ENCODE results near the gene NAA20.

NAA20 gene

GRCh38 chr20:20065361-20065760 is 48.2 kb downstream of the NAA20 start:
- Histone ChIP-seq H3K27me3 (ENCODE audit: insufficient read depth, low read length) (no peaks in the 10 kb centered on the region), H3K9ac (ENCODE audit: low read depth, low read length) (no peak overlapping the region), H3K9me3 (ENCODE audit: insufficient read depth, low read depth, low read length) (no peaks in the 10 kb centered on the region), H3K27ac (ENCODE audit: low read length) (no peak overlapping the region), H3K36me3 (ENCODE audit: insufficient read depth, low read depth, low read length) (no peaks in the 10 kb centered on the region), H3K4me3 (ENCODE audit: low read length) (no peak overlapping the region), H3K4me1 (ENCODE audit: insufficient read depth, low read length) (0 out of 2 replicates have a peak, but pooled peaks cover 3% of the 10 kb centered on the region)

GRCh38 chr20:20070871-20071726 is 53.9 kb downstream of the NAA20 start:
- Histone ChIP-seq H3K4me3 (ENCODE audit: low read length) (no peak overlapping the region), H3K27ac (ENCODE audit: low read length) (no peak overlapping the region), H3K9me3 (ENCODE audit: insufficient read depth, low read depth, low read length) (no peaks in the 10 kb centered on the region), H3K4me1 (ENCODE audit: insufficient read depth, low read length) (no peaks in the 10 kb centered on the region), H3K9ac (ENCODE audit: low read depth, low read length) (no peak overlapping the region), H3K27me3 (ENCODE audit: insufficient read depth, low read length) (no peaks in the 10 kb centered on the region), H3K36me3 (ENCODE audit: insufficient read depth, low read depth, low read length) (no peaks in the 10 kb centered on the region)

GRCh38 chr20:20073801-20074371 is 56.7 kb downstream of the NAA20 start:
- Histone ChIP-seq H3K27ac (ENCODE audit: low read length) (no peak overlapping the region), H3K27me3 (ENCODE audit: insufficient read depth, low read length) (no peaks in the 10 kb centered on the region), H3K4me3 (ENCODE audit: low read length) (no peak overlapping the region), H3K4me1 (ENCODE audit: insufficient read depth, low read length) (no peaks in the 10 kb centered on the region; the same call in 1 of the 2 replicates), H3K36me3 (ENCODE audit: insufficient read depth, low read depth, low read length) (no peaks in the 10 kb centered on the region), H3K9ac (ENCODE audit: low read depth, low read length) (no peak overlapping the region), H3K9me3 (ENCODE audit: insufficient read depth, low read depth, low read length) (no peaks in the 10 kb centered on the region)

GRCh38 chr20:20075032-20075431 is 57.9 kb downstream of the NAA20 start:
- no peak overlapping the region for H3K27ac ChIP-seq (ENCODE audit: low read length)

DNA sequence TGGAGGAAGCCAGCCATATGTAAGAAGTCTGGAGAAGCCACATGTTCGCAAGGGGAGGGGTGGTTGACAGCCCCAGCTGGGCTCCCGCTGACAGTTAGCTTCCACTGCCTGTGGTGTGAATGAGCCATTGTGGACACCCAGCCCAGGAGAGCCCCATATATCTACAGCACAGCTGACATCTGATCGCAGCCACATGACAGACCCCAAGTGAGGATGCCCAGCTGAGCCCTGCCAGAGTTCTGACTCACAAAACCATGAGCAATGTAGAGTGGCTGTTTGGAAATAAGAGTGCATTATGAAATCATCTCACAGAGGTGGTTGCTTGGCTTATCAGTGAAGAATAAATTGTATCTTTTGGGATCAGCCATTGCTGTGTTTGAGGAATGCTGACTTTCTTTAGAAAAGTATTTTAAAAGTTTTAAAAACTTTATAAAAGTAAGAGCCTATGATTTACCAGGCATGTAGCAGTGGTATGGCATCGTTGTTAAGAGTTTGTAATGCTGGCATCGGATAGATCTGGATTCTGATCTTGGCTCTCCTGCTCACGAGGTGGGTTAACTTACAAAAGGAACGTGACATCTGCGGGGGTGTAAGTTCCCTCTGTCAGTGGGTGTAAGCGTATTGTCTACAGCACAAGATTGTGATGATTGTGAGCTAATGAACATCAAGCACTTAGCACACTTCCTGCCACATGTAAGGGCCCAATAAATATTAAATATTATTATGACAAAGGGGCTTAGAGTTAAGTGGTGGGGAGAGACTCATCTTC is 59.3 kb downstream of the NAA20 start:
- no peaks in the 10 kb centered on the region for H3K9me3 ChIP-seq (ENCODE audit: insufficient read depth, low read depth, low read length)
- peaks cover 1% of the 10 kb centered on the region; the same call in 1 of the 2 replicates for H3K27me3 ChIP-seq (ENCODE audit: insufficient read depth, low read length)
- peaks cover 3% of the 10 kb centered on the region; the same call in 1 of the 2 replicates for H3K4me1 ChIP-seq (ENCODE audit: insufficient read depth, low read length)
- no peak overlapping the region for H3K4me3 ChIP-seq (ENCODE audit: low read length)
- H3K36me3 ChIP-seq (ENCODE audit: insufficient read depth, low read depth, low read length): no peaks in the 10 kb centered on the region
- no peak overlapping the region for H3K27ac ChIP-seq (ENCODE audit: low read length)
- no peak overlapping the region for H3K9ac ChIP-seq (ENCODE audit: low read depth, low read length)

More at GRCh38 chr20:20075032-20075431, 57.9 kb downstream of the NAA20 start:
- Histone ChIP-seq H3K4me3 (ENCODE audit: low read length) (no peak overlapping the region), H3K9me3 (ENCODE audit: insufficient read depth, low read depth, low read length) (no peaks in the 10 kb centered on the region), H3K27me3 (ENCODE audit: insufficient read depth, low read length) (no peaks in the 10 kb centered on the region), H3K9ac (ENCODE audit: low read depth, low read length) (no peak overlapping the region), H3K4me1 (ENCODE audit: insufficient read depth, low read length) (peaks cover 3% of the 10 kb centered on the region; the same call in 1 of the 2 replicates), H3K36me3 (ENCODE audit: insufficient read depth, low read depth, low read length) (no peaks in the 10 kb centered on the region)

- Histone ChIP-seq H3K4me3 (ENCODE audit: low read length) (no peak overlapping the region), H3K4me1 (ENCODE audit: insufficient read depth, low read length) (peaks cover 3% of the 10 kb centered on the region; the same call in 1 of the 2 replicates), H3K9ac (ENCODE audit: low read depth, low read length) (no peak overlapping the region), H3K36me3 (ENCODE audit: insufficient read depth, low read depth, low read length) (no peaks in the 10 kb centered on the region), H3K9me3 (ENCODE audit: insufficient read depth, low read depth, low read length) (no peaks in the 10 kb centered on the region), H3K27ac (ENCODE audit: low read length) (no peak overlapping the region), H3K27me3 (ENCODE audit: insufficient read depth, low read length) (peaks cover 4% of the 10 kb centered on the region; the same call in 1 of the 2 replicates)
Observed at GRCh38 chr20:20078041-20078440, 60.9 kb downstream of the NAA20 start.

DNA sequence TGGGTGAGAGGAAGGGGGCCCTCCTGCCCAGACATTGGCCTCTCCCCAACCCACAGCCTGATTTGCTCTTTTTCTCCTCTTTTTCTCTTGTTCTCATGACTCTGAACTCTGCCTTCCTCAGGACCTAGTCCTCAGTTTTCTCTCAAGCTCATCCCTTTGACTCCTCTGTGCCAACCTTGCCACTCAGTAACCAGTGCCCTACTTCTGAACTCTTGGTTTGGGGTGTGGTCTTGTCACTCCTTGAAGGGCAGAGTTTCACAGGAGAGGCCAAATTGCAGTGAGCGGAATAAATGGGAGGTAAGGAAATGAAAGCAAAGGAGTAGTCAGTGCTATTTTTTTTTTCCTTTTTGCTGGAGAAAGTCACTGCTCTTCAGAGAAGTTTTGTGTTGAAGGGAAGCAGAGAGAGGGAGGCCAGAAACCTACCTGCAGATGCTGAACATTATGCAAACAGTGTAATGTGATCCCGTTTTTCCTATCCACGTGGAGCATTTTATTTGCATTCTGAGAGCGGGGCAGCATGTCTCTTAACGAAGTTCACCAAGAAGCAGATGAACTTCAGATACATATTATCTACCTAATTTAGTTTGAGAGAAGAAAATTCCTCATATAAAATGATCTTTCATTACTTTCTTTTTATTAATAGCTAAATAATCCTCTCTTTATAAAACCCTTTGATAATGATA is 62.1 kb downstream of the NAA20 start:
- H3K9ac ChIP-seq (ENCODE audit: low read depth, low read length): no peak overlapping the region
- peaks cover 3% of the 10 kb centered on the region; the same call in 1 of the 2 replicates for H3K4me1 ChIP-seq (ENCODE audit: insufficient read depth, low read length)
- H3K36me3 ChIP-seq (ENCODE audit: insufficient read depth, low read depth, low read length): no peaks in the 10 kb centered on the region
- H3K27me3 ChIP-seq (ENCODE audit: insufficient read depth, low read length): peaks cover 4% of the 10 kb centered on the region; the same call in 1 of the 2 replicates
- no peaks in the 10 kb centered on the region for H3K9me3 ChIP-seq (ENCODE audit: insufficient read depth, low read depth, low read length)
- no peak overlapping the region for H3K27ac ChIP-seq (ENCODE audit: low read length)
- H3K4me3 ChIP-seq (ENCODE audit: low read length): no peak overlapping the region
